DOHH2 (cell line): ENCODE results near the gene BAD.

ENCODE experiments used
- H3F3A ChIP-seq: fragments of 200-600 bp; sonication (generic), shearing (Covaris generic); 2 replicates; pipeline ENCODE4 v1.6.0; 2016; ENCODE audit warnings: antibody characterized with exemption, mild to moderate bottlenecking; ENCODE audit not compliant: control insufficient read depth, insufficient read depth
- H3K27ac ChIP-seq: fragments of 200-600 bp; sonication (generic); 2 replicates; pipeline ENCODE4 v1.5.1; 2014; ENCODE audit warnings: low read depth, mild to moderate bottlenecking, low read length, moderate library complexity
- H3K27me3 ChIP-seq: fragments of 200-600 bp; sonication (generic); 2 replicates; pipeline ENCODE4 v1.6.1; 2014; ENCODE audit warnings: mild to moderate bottlenecking, low read length, mixed read lengths; ENCODE audit not compliant: control insufficient read depth
- H3K36me3 ChIP-seq: fragments of 200-600 bp; sonication (generic); 2 replicates; pipeline ENCODE4 v1.6.1; 2014; ENCODE audit warnings: mild to moderate bottlenecking, low read length, moderate library complexity, mixed read lengths; ENCODE audit not compliant: control insufficient read depth
- H3K4me1 ChIP-seq: fragments of 200-600 bp; sonication (generic); 2 replicates; pipeline ENCODE4 v1.6.1; 2014; ENCODE audit warnings: mild to moderate bottlenecking, low read length, mixed read lengths; ENCODE audit not compliant: control insufficient read depth
- H3K4me2 ChIP-seq: fragments of 200-600 bp; sonication (generic); 2 replicates; pipeline ENCODE4 v1.6.0; 2014; ENCODE audit warnings: mild to moderate bottlenecking, low read length, moderate library complexity
- H3K4me3 ChIP-seq: fragments of 200-600 bp; sonication (generic); 2 replicates; pipeline ENCODE4 v1.5.1; 2014; ENCODE audit warnings: mild to moderate bottlenecking, low read length, mixed read lengths
- H3K79me2 ChIP-seq: fragments of 200-600 bp; sonication (generic); 2 replicates; pipeline ENCODE4 v1.6.1; 2014; ENCODE audit warnings: mild to moderate bottlenecking, low read length, mixed read lengths; ENCODE audit not compliant: control insufficient read depth
- H3K9me2 ChIP-seq: fragments of 200-600 bp; sonication (generic); replicated peaks from 2 replicates; pipeline ENCODE4 v1.6.1; 2014; ENCODE audit warnings: mild to moderate bottlenecking, low read length, mixed read lengths; ENCODE audit not compliant: control insufficient read depth
- H3K9me3 ChIP-seq: fragments of 200-600 bp; sonication (generic); 2 replicates; pipeline ENCODE4 v1.6.1; 2014; ENCODE audit warnings: antibody characterized with exemption, low read length, mixed read lengths; ENCODE audit not compliant: control insufficient read depth, insufficient read depth
- H4K20me1 ChIP-seq: fragments of 200-600 bp; sonication (generic); 2 replicates; pipeline ENCODE4 v1.6.0; 2014; ENCODE audit warnings: low read depth, mild to moderate bottlenecking, antibody characterized with exemption, low read length, moderate library complexity; ENCODE audit not compliant: control insufficient read depth, insufficient read depth
- CTCF ChIP-seq: fragments of 200-600 bp; sonication (generic); IDR thresholded peaks from one replicate; pipeline ENCODE4 v1.5.1; 2014; ENCODE audit warnings: antibody characterized with exemption, mild to moderate bottlenecking, low read depth, low read length; ENCODE audit not compliant: poor library complexity, severe bottlenecking
- EZH2phosphoT487 ChIP-seq: fragments of 200-600 bp; sonication (generic); IDR thresholded peaks from 2 replicates; pipeline ENCODE4 v1.6.1; 2017; ENCODE audit warnings: borderline replicate concordance, mild to moderate bottlenecking, antibody characterized with exemption, low read length, moderate library complexity, mixed read lengths

The BAD gene

GRCh38 chr11:64223001-64223651 lies 61.3 kb downstream of the BAD start:
- H3K36me3 ChIP-seq = peaks cover 60% of the 10 kb centered on the region
- H3K9me3 ChIP-seq = no peaks in the 10 kb centered on the region
- H3K4me3 ChIP-seq = no peak overlapping the region
- peaks cover 40% of the 10 kb centered on the region for H3K4me1 ChIP-seq
- peaks cover 25% of the 10 kb centered on the region for H3K79me2 ChIP-seq
- no peaks in the 10 kb centered on the region for H3K27me3 ChIP-seq
- no peaks in the 10 kb centered on the region for H3K9me2 ChIP-seq
- no peak overlapping the region for H3K27ac ChIP-seq
- TF ChIP-seq CTCF (no peak), EZH2phosphoT487 (no peak)
- H4K20me1 ChIP-seq = no peaks in the 10 kb centered on the region
- no peak overlapping the region for H3K4me2 ChIP-seq
- H3F3A ChIP-seq = peaks cover 11% of the 10 kb centered on the region

GRCh38 chr11:64222651-64223000 lies 61.8 kb downstream of the BAD start:
- H3K4me1 ChIP-seq = peaks cover 36% of the 10 kb centered on the region
- no peaks in the 10 kb centered on the region for H4K20me1 ChIP-seq
- H3K9me3 ChIP-seq = no peaks in the 10 kb centered on the region
- H3K4me3 ChIP-seq = no peak overlapping the region
- peaks cover 11% of the 10 kb centered on the region for H3F3A ChIP-seq
- H3K27me3 ChIP-seq = no peaks in the 10 kb centered on the region
- H3K79me2 ChIP-seq = peaks cover 24% of the 10 kb centered on the region
- peaks cover 62% of the 10 kb centered on the region for H3K36me3 ChIP-seq
- no peak overlapping the region for H3K27ac ChIP-seq
- H3K9me2 ChIP-seq = no peaks in the 10 kb centered on the region
- no peak overlapping the region for H3K4me2 ChIP-seq
- no peak for TF ChIP-seq EZH2phosphoT487
- no peak for TF ChIP-seq CTCF

GRCh38 chr11:64220798-64221197 lies 63.7 kb downstream of the BAD start:
- Histone ChIP-seq H3K79me2 (peaks cover 12% of the 10 kb centered on the region), H3K9me2 (no peaks in the 10 kb centered on the region), H3K4me1 (peaks cover 29% of the 10 kb centered on the region), H4K20me1 (no peaks in the 10 kb centered on the region), H3F3A (peaks cover 11% of the 10 kb centered on the region), H3K4me2 (no peak overlapping the region), H3K9me3 (no peaks in the 10 kb centered on the region), H3K27ac (0 out of 2 replicates have a peak overlapping the region, but pooled peaks have one; percentile 6), H3K4me3 (no peak overlapping the region), H3K27me3 (no peaks in the 10 kb centered on the region), H3K36me3 (peaks cover 73% of the 10 kb centered on the region)
- no peak for TF ChIP-seq EZH2phosphoT487
- no peak for TF ChIP-seq CTCF
